Heart left ventricle (tissue), 16 donors: ENCODE measurements around the gene BAIAP2. TPM values are rescaled to one million over a fixed set of nuclear protein-coding genes. Genes with fewer than 3 reads are reported as not detected.
"Not testable (repeated sequence)": the region's sequence is repeated elsewhere in the genome, so short reads cannot be mapped to it uniquely, and the experiment has no call there.

ENCODE experiments used
- ATAC-seq, 4 donors: fragments of 200-7000 bp; cut with Tn5 transposase; one replicate each; pipeline ENCODE4 v1.9.1; 2020 to 2022; ENCODE audit warnings: moderate library complexity in 4 of 4, mild to moderate bottlenecking in 3 of 4, moderate number of reproducible peaks in 1 of 4
- DNase-seq, 5 donors: peaks; one replicate each; pipeline ENCODE4 v3.0.0-alpha.2; 2020
- H3K27ac ChIP-seq, 12 donors: fragments of 200-600 bp; sonication (generic) in 4 of 12; one replicate each; pipeline versions ENCODE4 v1.5.0 to v1.8.0; 2016 to 2022; ENCODE audit warnings: mild to moderate bottlenecking in 2 of 12
- H3K27me3 ChIP-seq, 9 donors: fragments of 200-600 bp; sonication (generic) in 2 of 9; one replicate each; pipeline versions ENCODE4 v1.5.1 to v1.8.0; 2016 to 2022; ENCODE audit warnings: mild to moderate bottlenecking in 3 of 9
- H3K36me3 ChIP-seq, 9 donors: fragments of 200-600 bp; sonication (generic) in 2 of 9; one replicate each; pipeline versions ENCODE4 v1.5.0 to v1.8.0; 2018 to 2022; ENCODE audit warnings: mild to moderate bottlenecking in 2 of 9
- H3K4me1 ChIP-seq, 12 donors: fragments of 200-600 bp; sonication (generic) in 4 of 12; one replicate each; pipeline versions ENCODE4 v1.5.0 to v1.8.0; 2016 to 2022; ENCODE audit warnings: mild to moderate bottlenecking in 3 of 12
- H3K4me3 ChIP-seq, 12 donors: fragments of 200-600 bp; sonication (generic) in 4 of 12; one replicate each; pipeline versions ENCODE4 v1.5.0 to v1.8.0; 2017 to 2022; ENCODE audit warnings: mild to moderate bottlenecking in 9 of 12, moderate library complexity in 4 of 12
- H3K9me3 ChIP-seq, 12 donors: fragments of 200-600 bp; sonication (generic) in 4 of 12; one replicate each; pipeline versions ENCODE4 v1.5.0 to v1.8.0; 2016 to 2022; ENCODE audit warnings: mild to moderate bottlenecking in 1 of 12
- POLR2A ChIP-seq, 2 donors: fragments of 450-650 bp; IDR thresholded peaks; one replicate each; pipeline ENCODE4 v1.6.1; 2017; ENCODE audit warnings: antibody characterized with exemption in 2 of 2, mild to moderate bottlenecking in 2 of 2, moderate library complexity in 2 of 2
- WGBS, 4 donors: extraction: QIAGEN DNeasy Blood & Tissue Kit in 2 of 4; methylation state at CpG; one replicate each; pipeline versions ENCODE4 v1.1.5 to v1.1.7; 2013 to 2018; 5-methylcytosine and 5-hydroxymethylcytosine counted together
- intact Hi-C, 10 donors: fragments of 100-400 bp; cut with DNase I; formaldehyde crosslinking; loops; one replicate each; pipeline versions ENCODE4 v1.11.1 to v1.14.2; 2022
- polyA plus RNA-seq, 2 donors: library from polyadenylated mRNA; stranded (reverse); fragments of 200-250 nt; gene quantifications; one replicate each; pipeline ENCODE4 v1.2.3, GENCODE V29; 2013
- total RNA-seq, 9 donors: library from RNA; depleted of rRNA in 2 of 9; stranded (reverse); fragments of >200 nt in 2 of 9; fragmentation: NEBNext Ultra II Directional in 3 of 9; extraction: Animal tissue kit (Norgen Biotek cat#: 25700) in 3 of 9; gene quantifications; one replicate each; pipeline versions ENCODE4 v1.1.0 to v1.2.4, GENCODE V29; 2016 to 2023
- TF ChIP-seq, protein P1 (sequence below), 12 donors: fragments of 200-600 bp; sonication (generic) in 4 of 12; IDR thresholded peaks; one replicate each; pipeline versions ENCODE4 v1.5.0 to v1.8.0; 2018 to 2022; ENCODE audit warnings: antibody characterized with exemption in 12 of 12, mild to moderate bottlenecking in 5 of 12
- donor health status: ischemic (EF 13 %, LVEDD 7.1; RV severe dilation, severe dysfunction).
- donor health status: healthy with polysubstance abuse.
- donor health status: DM: no; HTN: yes; CAD: no.
- donor health status: DM: no; HTN: no; CAD: no.
- donor health status: ischemic (EF 25% LVEDD 6.9; RV normal size, moderate dysfunction).
- donor health status: ischemic (EF 25% LVEDD 5.7; RV mildly dilated, moderate dysfunction).
- donor health status: healthy.
- donor health status: DM: yes; HTN: yes; CAD: no.
- donor health status: ischemic (EF 35%, LVEDD 5.7; RV mildly dilated, moderate dysfunction).
- donor health status: nonischemic (EF 11% LVEDD 7.7; RV severe dilation, severe dysfunction).
- donor health status: DM: yes; HTN: yes; CAD: no.
- donor health status: PGD.
- donor health status: ischemic (EF 29% LVEDD 5.4; RV normal size, mild dysfunction).
- donor health status: nonischemic (EF 23%, LVEDD 6.1; RV moderate dilation, normal function).

BAIAP2 gene
- total and polyA plus RNA-seq, 11 donors: 8.9 to 30.2 (median 18.5) TPM

DNA sequence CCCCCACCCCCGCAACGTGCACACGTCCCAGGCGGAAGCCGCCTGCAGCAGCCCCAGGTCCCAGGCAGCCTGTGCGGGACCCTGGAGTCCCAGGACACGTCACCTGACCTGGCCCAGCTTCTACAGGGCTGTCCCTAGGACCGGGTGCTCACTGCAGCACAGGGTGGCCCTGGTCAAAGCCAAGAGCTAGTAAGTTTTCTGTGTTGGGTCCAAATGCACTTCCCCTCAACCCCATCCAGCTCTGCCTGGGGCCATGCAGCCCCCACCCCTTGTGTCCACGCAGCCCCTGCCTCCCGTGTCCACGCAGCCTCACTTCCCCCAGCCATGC, 108.2 kb downstream of the BAIAP2 start:
- intact Hi-C loops: loop anchor here in 9 of 10 donors (2.0 to 5.0 kb wide), 7 partner anchors 58 to 459 kb away; no protein-coding TSS in a partner anchor
- H3K27ac ChIP-seq: no peak overlapping the region
- H3K4me1 ChIP-seq: peaks cover 0 to 9% (median 4%) of the 10 kb centered on the region in 12 donors
- 64 to 93% (median 74%) methylated on average over 3 to 11 of the region's 11 CpGs for WGBS, 4 donors
- no peaks in the 10 kb centered on the region for H3K9me3 ChIP-seq
- peak in 3 of 4 donors; percentile 4 to 16 (median 11) for ATAC-seq
- TF ChIP-seq POLR2A (IDR thresholded peaks at IDR 0.05): no peak
- TF ChIP-seq, protein P1, sequence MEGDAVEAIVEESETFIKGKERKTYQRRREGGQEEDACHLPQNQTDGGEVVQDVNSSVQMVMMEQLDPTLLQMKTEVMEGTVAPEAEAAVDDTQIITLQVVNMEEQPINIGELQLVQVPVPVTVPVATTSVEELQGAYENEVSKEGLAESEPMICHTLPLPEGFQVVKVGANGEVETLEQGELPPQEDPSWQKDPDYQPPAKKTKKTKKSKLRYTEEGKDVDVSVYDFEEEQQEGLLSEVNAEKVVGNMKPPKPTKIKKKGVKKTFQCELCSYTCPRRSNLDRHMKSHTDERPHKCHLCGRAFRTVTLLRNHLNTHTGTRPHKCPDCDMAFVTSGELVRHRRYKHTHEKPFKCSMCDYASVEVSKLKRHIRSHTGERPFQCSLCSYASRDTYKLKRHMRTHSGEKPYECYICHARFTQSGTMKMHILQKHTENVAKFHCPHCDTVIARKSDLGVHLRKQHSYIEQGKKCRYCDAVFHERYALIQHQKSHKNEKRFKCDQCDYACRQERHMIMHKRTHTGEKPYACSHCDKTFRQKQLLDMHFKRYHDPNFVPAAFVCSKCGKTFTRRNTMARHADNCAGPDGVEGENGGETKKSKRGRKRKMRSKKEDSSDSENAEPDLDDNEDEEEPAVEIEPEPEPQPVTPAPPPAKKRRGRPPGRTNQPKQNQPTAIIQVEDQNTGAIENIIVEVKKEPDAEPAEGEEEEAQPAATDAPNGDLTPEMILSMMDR (IDR thresholded peaks at IDR 0.05): no peak
- no peak for DNase-seq
- no peaks in the 10 kb centered on the region for H3K27me3 ChIP-seq
- no peaks in the 10 kb centered on the region for H3K36me3 ChIP-seq
- no peak overlapping the region for H3K4me3 ChIP-seq

DNA sequence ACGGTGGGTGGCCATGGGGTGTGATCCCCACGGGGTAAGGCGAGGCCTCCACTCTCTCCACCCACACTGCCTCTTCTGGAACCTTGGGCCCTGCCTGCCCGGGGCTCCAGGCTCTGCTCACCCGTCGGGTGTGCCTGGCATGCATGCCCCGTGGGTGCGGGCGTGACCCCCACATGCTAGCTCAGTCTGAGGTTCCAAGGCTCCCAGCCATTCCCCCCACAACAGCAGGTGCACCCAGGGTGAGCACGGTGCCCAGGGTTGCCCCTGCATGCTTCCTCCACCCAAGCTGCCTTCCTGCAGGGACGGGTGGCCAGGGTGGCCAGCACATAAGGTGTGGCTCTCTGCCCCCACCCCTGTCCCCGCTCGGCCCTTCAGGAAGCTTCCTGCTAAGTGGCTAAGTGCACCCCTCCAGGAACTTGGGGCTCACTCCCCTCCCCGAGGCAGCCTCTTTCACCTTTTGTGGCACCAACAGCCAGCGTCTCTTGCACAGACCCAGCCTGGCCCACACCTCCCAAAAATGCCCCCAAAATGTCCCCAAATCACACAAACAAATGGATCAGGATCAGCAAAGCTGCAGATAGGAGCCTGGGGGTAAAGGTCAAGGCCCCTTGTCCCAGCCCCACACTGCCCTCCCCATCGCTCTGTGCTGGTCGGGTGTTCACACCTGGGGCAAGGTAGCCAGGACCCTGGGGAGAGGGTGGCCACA, 108.9 kb downstream of the BAIAP2 start:
- H3K9me3 ChIP-seq: no peaks in the 10 kb centered on the region
- peaks cover 0 to 9% (median 4%) of the 10 kb centered on the region in 12 donors for H3K4me1 ChIP-seq
- H3K36me3 ChIP-seq: no peaks in the 10 kb centered on the region
- no peak for ATAC-seq
- TF ChIP-seq, protein P1 (IDR thresholded peaks at IDR 0.05): no peak
- TF ChIP-seq POLR2A (IDR thresholded peaks at IDR 0.05): no peak
- H3K27me3 ChIP-seq: no peaks in the 10 kb centered on the region
- intact Hi-C loops: loop anchor here in 9 of 10 donors (2.0 to 5.0 kb wide), 7 partner anchors 57 to 458 kb away; no protein-coding TSS in a partner anchor
- WGBS, 4 donors: 86 to 90% (median 89%) methylated on average over 9 to 17 of the region's 17 CpGs
- H3K4me3 ChIP-seq: no peak overlapping the region
- DNase-seq: no peak
- H3K27ac ChIP-seq: no peak overlapping the region

DNA sequence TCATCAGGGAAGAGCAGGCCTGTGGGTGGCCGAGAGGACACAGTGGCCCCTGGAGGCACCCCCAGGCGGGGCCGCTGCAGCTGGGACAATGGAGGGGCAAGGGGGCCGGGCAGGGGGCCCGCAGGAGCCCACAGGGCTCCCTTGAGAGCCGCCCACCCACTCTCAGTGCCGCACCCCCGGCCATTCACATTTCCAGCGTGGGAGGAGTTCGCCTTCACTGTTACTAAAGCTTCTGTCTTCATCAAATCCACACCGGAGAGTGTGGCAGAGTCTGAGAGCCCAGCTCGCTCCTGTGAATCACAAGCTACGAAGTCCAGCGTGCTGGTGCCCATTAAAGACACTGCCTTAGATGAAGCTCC, 109.5 kb downstream of the BAIAP2 start:
- TF ChIP-seq POLR2A (IDR thresholded peaks at IDR 0.05): no peak
- TF ChIP-seq, protein P1 (IDR thresholded peaks at IDR 0.05): no peak
- 84 to 97% (median 88%) methylated on average over 10 to 14 of the region's 14 CpGs for WGBS, 4 donors
- H3K27ac ChIP-seq: no peak overlapping the region
- DNase-seq (no peak), ATAC-seq (no peak)
- no peaks in the 10 kb centered on the region for H3K36me3 ChIP-seq
- intact Hi-C loops: loop anchor here in 3 of 10 donors (5.0 kb wide), 5 partner anchors 58 to 458 kb away; no protein-coding TSS in a partner anchor
- H3K4me3 ChIP-seq: no peak overlapping the region
- no peaks in the 10 kb centered on the region for H3K9me3 ChIP-seq
- H3K4me1 ChIP-seq: peaks cover 0 to 10% (median 4%) of the 10 kb centered on the region in 12 donors
- H3K27me3 ChIP-seq: no peaks in the 10 kb centered on the region

DNA sequence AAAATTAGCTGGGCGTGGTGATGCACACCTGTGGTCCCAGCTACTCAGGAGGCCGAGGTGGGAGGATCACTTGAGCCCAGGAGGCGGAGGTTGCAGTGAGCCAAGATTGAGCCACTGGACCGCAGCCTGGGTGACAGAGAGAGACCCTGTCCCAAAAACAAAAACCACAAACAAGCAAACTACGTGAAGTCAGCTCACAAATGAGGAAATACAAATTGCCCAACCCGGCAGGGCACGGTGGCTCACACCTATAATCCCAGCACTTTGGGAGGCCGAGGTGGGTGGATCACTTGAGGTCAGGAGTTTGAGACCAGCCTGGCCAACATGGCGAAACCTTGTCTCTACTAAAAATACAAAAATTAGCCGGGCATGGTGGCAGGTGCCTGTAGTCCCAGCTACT, 111.3 kb downstream of the BAIAP2 start:
- H3K27ac ChIP-seq, H3K27me3 ChIP-seq, ATAC-seq, H3K36me3 ChIP-seq, H3K9me3 ChIP-seq, H3K4me3 ChIP-seq: not testable (repeated sequence)
- 80 to 87% (median 82%) methylated on average over 10 of the region's 10 CpGs for WGBS, 4 donors
- peaks cover 0 to 22% (median 4%) of the 10 kb centered on the region in 12 donors for H3K4me1 ChIP-seq
- intact Hi-C loops: loop anchor here in 1 of 10 donors (5.0 kb wide), 1 partner anchor 46 kb away; no protein-coding TSS in a partner anchor
- peak in 1 of 5 donors; percentile 23 for DNase-seq
